Activated effector memory CD4-positive, alpha-beta T cell treated with Interleukin-2 at 50 U/mL for 16 hours (primary cell): ENCODE results near the gene ABLIM2.

Experiments used
- DNase-seq: peaks from one replicate; pipeline ENCODE4 v3.0.0-alpha.2; 2020

ABLIM2 gene

DNA sequence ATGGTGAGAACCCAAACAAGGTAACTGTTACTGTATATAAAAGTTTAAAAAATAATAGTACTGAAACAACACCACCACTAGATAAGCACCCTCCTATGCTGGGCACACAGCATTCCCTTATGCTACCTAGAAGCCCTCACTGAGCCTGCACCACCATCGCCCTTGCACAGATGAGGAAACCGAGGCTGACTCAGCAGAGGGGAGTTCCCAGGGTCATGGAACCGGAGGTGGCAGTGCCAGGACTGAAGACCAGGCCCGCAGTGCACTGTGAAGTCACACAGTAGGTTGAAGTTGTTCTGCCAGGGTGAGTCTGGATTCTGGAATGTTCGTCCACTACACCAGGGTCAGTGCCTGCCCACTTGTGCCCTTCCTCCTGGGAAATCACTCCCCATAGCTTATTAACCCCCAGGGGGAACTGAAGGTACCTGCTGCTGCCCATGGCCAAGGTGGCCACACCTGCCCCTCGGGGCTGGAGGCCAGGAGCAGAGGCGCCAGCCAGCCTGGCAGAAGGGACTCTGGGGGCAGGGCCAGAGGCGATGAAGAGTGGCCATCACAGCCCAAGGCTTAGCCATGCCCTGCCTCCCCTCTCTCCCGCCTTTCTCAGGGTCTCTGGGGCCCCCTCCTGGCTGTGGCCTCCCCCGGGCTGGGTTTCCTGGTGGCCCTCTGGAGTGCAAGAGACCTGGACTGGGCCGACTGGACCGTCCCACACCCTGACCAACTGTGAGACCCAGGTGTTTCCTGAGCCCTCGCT, 15.1 kb upstream of the ABLIM2 start:
- DNase-seq: no peak

DNA sequence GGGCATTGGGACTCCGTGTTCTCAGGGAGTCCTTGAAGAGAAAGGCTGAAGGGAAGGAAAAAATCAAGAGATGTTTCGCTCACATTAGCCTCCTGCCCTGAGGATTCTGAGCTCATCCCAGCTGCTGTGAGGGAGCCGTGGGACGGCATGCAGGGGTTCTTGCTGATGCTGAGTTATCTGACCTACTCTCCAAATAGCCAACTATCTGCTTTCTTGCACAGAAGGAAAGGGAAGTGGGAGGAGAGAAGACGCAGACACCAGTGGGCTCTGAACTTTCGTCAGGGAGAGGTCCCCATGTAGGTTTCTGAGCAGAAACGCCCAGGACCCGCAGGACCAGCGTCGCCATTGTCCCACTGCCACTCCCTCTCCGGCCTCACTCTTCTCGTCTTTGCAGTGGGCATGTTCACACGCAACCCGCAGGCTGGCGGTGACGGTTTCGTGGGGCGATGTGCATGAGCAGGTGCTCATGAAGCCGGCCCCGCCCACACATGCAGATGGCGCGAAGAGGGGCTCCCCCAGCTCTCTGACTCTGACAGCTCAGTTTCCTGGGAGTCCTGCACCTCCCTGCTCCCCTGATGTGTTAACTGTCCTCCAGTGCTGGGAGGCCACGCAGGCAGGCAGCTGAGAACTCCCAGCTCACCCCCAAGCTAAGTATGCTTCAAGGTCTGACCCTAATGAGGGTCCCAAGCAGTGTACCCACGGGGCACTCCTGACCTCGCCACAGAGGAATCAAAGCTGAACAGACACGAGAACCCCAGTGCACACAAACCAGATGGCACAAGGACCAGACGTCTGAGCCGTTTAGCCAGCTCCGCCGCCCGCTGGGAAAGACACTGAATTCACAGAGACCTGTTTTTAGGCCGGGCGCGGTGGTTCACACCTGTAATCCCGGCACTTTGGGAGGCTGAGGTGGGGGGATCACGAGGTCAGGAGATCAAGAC, 13.6 kb upstream of the ABLIM2 start:
- DNase-seq: no peak

DNA sequence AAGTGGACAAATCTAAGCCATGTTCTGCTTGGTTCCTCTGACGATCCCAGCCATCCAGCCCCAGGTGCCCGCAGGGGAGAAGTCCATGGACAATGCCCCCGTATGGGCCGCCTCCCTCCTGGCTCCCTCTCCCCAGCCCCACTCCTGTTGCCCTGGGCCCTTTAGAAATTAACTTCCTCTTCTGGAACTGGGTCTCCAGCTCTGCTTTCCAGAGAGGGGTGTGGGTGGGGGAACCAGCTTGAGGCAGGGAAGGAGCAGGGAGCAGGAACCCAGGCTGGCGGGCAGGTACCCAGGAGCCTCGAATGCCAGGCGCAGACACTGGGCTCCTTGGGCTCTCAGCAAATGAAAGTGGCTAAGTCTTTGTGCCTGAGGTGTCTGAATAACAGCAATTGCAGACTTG, 12.7 kb upstream of the ABLIM2 start:
- no peak for DNase-seq

DNA sequence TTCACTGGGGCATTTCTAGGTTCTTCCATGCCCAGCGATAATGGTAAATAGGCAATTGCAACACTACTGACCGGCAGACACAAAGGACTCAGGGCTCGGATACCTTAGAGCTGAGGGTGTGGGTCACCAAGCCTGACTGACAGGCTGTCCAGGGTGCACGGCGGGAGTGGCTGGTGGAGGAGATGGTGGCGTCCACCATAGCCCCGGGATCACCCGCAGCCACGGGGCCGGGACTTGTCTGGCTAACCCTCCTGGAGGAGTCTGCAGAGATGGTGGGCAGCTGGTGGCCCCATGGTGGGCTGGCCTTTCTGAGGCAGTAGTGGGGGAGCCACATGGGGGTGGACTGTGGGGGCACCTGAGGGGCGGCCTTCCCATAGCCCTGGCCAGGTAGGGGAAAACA, 11.7 kb upstream of the ABLIM2 start:
- no peak for DNase-seq

DNA sequence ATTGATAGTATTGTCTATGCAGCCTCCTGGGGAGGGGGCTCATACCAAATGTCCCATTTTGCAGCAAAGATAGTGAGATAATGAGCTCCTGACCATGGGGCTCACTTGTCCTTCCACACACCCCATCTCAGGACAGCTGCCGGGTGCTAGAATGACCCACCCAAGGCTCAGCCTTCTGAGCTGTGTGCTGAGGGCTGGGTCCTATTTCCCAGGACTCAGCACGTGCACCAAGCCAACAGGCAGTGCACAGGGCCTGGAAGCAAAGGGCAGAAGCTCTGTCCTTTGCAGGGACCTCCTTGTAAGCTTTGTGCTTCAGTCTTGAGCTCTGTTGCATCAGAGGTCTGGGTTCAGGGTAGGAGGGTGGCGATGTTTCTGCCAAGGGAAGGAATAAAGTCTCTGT, 11.2 kb upstream of the ABLIM2 start:
- DNase-seq: no peak

DNA sequence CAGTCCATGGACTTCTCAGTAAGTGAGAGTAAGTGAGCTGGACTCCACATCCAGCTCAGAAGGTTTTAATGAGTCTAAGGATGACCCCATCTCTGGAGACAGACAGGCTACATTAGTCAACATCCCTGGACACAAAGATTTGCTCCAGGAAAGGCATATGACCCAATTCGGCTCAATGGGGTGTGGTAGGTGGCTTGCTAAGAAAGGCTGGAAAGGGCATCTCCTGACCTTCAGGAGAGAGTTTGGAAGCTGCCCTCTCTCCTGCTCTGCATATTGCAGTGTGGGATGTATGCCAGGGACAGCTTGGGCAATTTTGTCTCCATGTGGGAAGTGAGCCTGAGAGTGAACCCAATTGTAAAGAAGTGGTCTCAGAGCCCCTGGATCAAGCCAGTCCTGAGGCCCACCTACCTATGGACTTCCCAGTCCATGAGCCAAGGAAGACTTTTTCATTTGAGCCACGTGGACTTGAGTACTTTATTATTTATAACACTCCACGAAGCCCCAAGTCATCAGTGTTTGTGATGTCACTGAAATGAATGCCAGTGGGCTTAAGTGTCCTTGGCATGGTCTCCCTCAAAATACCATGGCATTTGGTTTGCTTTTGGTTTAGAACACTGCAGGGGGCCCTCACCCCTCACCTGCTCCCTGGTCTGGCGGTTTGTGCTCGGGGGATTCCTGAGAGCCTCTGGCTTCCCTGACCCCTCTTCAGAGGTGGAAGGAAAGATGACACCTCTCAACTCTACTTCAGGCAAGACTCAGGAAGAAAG, 10.4 kb upstream of the ABLIM2 start:
- no peak for DNase-seq

DNA sequence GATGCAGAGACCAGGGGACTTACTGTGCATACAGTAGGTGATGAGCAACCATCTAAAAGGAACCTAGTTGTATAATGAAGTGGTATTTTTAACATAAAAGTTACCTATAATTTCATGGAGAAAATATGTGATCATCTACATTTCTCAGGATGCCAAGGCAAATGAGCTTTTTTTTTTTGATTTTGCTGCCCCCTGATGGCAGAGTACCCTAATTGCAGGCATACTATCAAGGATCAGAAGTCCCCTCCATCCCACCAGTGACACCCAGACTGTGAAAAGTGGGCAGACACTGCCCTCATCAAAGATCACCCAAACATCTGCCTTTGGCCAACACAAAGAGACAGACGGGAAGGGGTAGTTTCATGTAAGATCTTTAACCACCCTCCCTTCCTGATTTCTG, 9.6 kb upstream of the ABLIM2 start:
- DNase-seq: no peak

DNA sequence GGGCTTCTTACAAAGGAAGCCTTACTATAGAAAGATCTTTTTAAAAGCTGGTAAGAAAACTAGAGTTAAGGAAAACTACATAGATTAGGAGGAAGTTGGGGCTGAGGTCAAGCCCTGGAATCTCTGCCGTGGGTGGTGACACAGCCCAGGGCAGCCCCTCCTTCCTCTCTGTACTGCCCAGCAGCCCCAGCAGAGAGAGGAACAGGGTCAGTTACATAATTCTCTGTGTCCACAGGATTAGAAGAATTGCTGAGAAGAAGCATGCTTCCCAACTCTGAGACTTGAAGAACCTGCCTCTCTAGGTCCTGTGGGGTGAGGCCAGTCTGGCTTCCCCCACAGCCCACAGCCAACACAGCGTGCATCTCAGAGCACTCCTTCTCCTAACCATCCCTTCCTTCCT, 9.2 kb upstream of the ABLIM2 start:
- no peak for DNase-seq

DNA sequence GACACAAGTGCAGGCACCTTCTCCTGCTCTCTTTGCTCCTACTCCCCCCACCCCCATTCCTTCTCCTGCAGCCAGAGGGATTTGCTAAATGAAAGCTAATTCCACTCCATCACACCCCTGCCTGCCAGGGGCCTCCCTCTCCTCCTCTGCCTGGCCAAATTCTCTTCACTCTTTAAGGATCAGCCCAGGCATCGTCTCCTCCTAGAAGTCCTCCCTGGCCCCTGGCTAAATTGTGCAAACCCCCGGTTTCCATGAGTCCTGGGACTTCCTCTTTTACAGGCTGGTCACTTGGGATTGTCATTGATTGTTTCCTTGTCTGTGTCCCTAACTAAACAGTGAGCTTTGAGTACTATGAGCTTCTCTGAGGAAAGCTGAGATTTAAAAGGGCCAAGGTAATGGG, 8.7 kb upstream of the ABLIM2 start:
- no peak for DNase-seq

DNA sequence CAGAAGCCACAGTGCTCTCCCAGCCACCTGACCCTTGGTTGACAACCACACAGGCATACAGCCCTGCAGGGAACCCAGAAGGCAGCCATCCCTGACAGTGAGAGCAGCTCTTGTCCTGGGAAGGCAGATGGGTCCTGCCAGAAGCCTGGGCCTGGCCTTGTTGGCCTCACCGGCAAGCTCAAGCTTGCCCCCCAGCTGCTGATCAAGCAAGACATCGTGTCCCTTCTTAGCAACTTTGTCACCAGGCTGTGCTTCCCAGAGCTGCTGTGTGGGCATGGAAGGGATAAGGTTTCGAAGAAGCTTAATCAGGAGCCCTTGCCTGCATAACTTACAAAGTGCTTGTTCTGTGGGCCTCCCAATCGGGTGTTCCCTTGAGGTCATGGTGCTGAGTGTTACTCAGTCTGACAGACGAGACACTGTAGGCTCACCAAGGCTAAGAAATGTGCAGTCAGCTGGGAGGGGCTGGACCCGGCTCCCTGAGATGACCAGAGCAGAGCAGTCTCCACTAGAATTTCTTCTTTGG, 6.8 kb upstream of the ABLIM2 start:
- DNase-seq: no peak

DNA sequence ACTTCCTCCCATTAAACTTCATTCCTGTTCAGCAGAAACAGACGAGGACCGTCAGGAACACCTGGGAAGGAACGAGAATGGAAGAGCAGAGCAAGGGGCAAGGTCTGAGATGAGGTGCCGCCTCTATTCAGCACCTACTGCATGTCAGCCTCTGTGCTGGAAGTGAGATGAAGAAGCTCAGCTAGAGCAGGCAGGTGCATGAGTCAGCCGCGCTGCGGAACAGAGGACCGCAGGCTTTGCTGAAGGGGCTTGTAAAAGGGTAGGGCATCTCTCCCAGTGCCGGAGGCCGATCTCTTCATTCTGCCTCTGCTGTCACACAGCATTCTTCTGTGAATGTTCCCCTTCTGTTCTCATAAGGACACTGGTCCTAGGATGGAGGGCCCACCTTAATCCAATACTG, 6.1 kb upstream of the ABLIM2 start:
- DNase-seq: no peak

DNA sequence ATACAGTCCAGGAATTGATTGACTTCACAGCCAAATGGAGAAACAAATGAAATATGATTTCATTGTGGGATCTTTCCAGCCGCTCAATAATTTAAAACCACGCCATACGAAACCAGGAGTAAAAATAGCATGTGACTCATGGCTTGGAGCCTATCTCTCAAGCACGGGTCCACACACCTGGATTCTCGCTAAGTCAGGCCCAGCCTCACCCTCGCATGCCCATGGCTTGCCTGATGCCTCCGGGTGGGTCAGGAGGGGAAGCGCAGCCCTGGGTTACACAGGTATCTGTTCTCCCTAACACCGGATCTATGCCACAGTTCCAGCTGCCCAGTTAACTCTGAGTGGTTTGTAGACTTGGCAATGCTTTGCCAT, 5.6 kb upstream of the ABLIM2 start:
- no peak for DNase-seq

DNA sequence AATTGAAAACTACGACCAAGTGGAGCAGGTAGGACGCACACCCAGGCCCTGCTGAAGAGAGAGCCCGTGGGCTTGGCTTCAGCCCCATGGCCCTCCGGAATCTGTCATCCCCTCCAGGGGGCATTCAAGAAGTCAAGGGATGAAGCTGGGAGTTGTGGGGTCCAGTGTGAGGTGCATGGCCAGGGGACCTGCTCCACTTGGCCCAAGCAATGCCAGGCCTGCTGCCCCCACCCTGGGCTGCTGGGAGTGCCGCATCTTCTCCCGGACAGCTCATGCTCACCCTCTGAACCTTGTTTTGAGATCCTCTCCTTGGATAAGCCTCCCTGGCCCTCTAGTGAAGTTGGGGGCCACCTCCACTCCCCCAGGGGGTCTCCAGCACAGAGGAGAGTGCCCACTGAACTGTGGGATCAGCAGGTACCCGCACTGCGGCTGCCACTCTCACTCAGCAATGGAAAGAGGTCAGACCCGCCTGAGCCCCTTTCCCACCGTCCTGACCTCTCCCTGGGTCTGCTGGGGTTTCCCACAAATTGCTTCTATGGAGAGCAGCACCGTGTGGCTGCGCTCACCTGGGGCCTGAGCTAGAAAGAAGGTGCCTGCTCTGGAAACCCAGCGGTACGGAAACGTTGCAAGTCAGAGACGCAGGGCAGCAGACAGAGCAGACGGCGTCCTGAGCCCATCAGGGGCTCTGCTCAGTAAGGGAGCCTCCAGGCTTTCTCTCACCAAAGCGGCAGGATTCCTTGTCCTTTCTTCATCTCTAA, 5.0 kb upstream of the ABLIM2 start:
- DNase-seq: no peak

DNA sequence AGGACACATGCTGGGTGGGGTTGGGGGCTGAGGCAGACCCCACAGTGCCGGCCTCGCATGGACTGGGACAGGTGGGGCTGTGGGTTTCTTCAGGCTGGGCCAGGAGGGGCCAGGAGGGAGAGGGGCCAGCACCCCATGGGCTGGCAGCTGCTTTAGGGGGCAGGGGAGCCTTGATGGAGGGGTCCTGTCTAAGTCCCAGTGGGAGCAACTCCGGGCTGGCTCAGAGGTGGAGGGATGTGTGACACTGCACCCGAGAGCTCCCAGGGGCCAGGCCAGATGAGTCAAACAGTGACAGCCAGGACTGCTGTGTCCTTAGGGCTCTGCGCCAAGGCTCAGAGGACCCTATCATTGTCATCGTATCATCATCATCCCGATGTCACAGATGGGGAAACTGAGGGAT, 4.4 kb upstream of the ABLIM2 start:
- no peak for DNase-seq

DNA sequence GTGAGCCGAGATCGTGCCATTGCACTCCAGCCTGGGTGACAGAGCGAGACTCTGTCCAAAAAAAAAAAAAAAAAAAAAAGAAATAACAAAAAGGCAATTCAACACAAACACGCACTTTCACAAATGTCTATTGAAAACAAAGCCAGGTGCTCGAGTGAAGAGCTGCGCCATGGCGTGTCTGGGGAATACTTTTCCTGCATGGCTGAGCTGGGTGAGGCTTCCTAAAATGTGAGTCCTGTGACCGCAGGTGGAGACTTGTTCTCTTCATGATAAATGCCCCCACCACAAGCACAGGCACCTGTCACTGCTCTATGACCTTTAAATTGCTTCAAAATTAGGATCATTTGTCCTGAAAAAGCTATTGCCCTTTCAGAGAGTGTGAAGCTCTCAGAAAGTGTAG, 4.0 kb upstream of the ABLIM2 start:
- DNase-seq: no peak

DNA sequence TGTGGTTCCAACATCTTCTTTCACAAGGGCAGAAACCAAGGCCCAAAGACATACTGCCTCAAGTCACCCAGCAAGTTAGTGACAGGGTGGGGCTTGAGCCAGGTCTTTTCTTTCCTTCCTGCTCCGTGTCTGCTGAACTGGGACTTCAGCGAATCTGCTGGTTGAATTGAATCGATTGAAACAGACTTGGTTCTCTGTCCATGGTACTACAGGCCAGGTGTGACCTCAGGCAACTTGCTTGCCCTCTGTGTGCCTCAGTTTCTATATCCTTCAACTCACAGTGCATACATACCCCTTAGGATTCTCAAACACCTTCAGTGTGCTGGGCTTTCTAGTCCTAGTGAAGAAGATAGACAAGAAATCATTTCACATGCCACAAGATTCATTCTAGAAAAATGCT, 2.0 kb upstream of the ABLIM2 start:
- no peak for DNase-seq

DNA sequence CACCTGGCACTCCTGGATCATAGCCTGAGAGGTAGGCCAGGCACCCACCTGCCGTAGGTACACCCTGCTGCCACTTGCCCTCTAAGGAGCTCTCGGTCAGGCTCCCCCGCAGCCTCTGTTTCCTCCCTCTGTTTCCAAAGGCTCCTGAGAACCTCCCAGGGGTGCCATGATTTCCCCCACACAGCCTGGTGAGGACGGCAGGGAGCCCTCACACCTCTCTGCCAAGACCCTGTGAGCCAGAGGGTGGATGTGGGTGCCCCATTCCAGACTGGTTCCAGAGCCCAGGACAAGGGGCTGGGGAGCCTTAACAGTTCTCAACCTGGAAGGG, 1.6 kb upstream of the ABLIM2 start:
- no peak for DNase-seq

DNA sequence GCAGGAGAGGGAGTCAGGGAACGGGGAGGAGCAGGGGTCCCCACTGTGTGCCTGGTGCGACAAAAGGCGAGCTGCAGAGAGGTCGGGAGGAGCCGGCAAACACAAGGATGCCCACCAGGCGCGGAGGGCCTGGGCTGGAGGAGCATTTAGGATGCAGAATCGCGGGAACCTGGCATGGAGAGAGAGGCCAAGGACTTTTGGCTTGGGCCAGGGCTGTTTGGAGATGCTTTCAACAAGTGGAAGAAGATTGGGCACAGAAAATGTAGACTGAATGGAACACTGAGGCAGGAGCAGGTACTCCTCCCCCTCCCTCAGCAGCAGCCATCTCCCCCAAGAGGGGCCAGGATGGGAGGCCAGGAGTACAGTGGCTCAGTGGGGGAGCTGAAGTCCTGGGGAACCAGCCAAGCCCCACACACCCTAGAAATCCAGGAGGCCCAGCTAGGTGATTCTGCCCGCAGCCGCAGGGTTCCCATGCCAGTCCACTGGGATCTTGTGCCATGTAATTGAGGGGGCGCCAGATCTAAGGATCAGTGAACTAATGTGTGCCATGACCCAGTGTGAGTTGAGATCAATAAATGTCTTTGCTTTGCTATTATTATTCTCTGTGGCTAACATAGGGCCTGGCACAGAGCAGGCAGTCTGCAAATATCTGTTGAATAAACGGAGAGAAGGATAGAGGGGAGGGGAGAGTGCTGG, 1.1 kb upstream of the ABLIM2 start:
- no peak for DNase-seq

DNA sequence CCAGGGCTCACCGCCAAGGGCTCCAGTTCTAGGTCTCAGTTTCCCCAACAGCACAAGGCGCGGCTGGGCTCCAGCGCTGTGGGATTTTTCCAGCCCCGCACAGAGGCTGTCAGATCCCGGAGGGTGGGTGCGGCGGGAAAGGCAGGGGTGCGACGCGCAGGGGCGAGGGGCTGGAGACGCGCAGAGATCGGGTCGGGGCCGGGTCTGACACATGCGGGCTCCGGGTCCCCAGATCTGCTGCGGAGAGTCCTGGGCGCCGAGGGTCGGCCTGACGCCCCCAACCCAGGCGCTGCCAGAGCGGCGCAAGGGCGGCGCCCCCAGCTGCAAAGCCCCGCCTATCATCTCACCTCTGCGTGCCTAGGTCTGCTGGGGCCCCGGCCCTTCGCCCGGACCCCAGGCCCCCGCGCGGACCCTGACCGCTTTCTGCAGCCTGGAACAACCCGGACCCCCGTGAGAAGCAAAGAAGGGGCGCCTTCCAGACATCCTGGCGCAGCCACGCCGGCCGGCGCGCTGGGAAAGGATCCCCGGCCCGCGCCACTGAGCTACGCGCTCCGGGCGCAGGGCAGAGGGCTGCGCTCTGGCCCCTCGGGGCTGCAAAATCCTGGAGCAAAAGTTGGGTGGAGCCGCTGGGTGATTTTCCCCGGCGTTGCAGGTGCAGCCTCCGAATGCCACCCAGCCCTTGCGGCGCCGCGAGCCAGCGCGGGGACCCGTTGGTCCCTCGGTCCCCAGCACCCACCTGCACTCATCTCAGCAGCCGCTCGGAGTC, 486 bp downstream of the ABLIM2 start:
- no peak for DNase-seq

DNA sequence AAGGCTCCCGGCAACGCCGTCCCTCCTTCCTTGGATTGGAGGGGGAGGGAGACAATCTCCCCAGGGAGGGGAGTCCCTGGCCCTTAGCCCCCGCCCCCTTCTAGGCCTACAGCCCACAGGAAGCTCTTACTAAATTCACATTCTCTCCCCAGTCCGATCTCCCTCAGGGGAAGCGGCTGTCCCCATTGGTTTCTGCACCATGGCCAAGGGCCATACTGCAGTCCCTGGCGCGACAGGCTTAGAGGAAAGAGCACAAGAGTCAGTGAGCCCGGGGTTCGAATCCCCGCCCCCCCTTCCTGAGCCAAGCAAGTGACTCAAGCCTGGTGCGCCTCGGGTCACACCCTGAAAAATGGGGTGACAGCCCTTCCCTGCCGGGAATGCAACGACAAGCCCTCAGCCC, 1.1 kb downstream of the ABLIM2 start:
- no peak for DNase-seq

DNA sequence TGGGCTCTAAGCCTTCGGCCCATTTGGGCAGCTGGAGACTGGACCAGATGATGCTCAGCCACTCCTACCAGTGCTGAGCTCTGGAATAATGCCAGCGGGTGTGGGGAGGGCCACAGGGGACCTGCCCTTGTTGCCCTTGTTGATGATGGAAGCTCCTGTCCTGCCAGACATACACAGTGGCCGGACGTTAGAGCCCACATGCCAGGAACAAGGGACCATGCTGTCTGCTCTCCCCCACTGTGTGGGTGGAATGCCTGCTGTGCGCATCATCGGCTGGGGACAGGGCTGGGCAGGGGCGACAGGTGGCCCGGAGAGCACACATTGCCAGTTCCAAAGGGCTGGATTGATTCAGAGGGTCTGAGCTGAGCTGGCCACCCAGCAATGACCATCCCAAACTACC, 2.0 kb downstream of the ABLIM2 start:
- DNase-seq: no peak
